ENCODE data around the gene PYGO2.

PYGO2 gene

DNA sequence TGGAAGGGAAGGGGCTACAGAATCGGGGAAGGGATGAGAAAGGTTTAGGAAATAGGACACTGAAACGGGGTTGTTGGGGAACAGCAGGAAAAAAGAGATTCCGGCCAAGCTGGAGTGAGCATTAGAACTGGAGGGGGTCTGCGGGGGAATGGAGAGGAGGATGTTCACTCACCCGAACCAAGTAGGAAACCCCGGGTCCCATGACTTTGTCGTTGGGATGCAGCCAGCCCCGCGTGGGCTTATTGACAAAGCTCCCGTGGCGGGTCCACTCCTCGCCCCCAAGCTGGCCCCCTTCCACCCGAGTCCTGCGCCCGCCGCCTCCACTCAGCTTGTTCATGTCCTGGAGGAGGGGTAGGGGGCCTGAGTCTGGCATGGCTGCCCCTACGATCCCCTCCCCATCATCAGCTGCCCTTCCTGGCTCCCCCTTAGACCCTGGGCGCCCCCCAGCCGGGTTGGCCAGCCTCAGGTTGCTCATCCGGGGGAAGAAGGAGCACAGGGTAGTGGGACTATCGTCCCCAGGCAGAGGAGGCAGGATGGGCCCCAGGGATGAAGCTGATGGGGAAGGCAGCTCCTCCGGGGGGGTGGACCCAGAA lies 8.4 kb upstream of the PYGO2 start:
- TF ChIP-seq, protein P1, sequence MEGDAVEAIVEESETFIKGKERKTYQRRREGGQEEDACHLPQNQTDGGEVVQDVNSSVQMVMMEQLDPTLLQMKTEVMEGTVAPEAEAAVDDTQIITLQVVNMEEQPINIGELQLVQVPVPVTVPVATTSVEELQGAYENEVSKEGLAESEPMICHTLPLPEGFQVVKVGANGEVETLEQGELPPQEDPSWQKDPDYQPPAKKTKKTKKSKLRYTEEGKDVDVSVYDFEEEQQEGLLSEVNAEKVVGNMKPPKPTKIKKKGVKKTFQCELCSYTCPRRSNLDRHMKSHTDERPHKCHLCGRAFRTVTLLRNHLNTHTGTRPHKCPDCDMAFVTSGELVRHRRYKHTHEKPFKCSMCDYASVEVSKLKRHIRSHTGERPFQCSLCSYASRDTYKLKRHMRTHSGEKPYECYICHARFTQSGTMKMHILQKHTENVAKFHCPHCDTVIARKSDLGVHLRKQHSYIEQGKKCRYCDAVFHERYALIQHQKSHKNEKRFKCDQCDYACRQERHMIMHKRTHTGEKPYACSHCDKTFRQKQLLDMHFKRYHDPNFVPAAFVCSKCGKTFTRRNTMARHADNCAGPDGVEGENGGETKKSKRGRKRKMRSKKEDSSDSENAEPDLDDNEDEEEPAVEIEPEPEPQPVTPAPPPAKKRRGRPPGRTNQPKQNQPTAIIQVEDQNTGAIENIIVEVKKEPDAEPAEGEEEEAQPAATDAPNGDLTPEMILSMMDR (IDR thresholded peaks at IDR 0.05; ENCODE audit: control insufficient read depth, extremely low read depth, insufficient read depth), result no peak
- H3K4me3 ChIP-seq (ENCODE audit: low read depth, low read length), result peak overlapping the region; percentile 59
- no peak for DNase-seq (ENCODE audit: low read depth)

DNA sequence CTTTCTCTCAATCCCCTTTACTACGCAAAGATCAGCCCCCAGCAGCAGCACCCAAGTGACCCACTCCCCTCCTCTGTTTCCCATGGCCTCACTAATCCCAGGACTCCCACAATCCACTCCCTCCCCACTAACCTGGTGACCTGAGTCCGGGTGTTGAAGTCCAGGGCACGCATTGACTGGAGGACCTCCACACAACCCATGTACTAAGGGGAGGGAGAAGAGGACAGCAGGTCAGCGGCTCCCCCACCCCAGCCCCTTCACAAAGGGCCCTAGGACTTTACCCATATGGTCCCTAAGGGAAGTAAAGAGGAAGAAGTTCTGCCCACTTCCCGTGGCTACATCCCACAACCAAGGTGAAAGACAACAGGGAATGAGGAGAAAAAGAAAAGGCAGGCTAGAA lies 7.7 kb upstream of the PYGO2 start:
- H3K4me3 ChIP-seq (ENCODE audit: low read depth, low read length), result peak overlapping the region; percentile 59
- DNase-seq (ENCODE audit: low read depth), result no peak
- TF ChIP-seq, protein P1 (IDR thresholded peaks at IDR 0.05; ENCODE audit: control insufficient read depth, extremely low read depth, insufficient read depth), result no peak

DNA sequence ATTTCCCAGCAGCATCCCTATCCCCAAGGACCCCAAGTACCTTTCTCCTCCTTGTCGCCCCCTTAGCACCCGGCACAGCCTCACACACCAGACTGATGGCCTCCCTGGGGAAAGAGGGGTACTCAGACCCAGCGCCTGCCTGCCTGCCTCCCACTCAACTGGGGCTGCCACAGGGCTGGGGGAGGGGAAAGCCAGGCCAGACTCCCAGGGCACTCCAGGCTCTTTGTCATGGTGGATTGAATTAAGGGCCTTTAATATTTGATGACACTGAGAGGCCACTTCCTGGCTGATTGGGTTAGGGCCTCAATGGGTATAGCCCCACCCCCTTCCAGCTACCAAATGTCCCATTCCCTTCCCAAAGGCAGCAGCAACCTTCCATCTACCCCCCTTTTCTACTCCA lies 7.1 kb upstream of the PYGO2 start:
- DNase-seq (ENCODE audit: low read depth), result no peak
- H3K4me3 ChIP-seq (ENCODE audit: low read depth, low read length), result peak overlapping the region; percentile 59
- TF ChIP-seq, protein P1 (IDR thresholded peaks at IDR 0.05; ENCODE audit: control insufficient read depth, extremely low read depth, insufficient read depth), result no peak

DNA sequence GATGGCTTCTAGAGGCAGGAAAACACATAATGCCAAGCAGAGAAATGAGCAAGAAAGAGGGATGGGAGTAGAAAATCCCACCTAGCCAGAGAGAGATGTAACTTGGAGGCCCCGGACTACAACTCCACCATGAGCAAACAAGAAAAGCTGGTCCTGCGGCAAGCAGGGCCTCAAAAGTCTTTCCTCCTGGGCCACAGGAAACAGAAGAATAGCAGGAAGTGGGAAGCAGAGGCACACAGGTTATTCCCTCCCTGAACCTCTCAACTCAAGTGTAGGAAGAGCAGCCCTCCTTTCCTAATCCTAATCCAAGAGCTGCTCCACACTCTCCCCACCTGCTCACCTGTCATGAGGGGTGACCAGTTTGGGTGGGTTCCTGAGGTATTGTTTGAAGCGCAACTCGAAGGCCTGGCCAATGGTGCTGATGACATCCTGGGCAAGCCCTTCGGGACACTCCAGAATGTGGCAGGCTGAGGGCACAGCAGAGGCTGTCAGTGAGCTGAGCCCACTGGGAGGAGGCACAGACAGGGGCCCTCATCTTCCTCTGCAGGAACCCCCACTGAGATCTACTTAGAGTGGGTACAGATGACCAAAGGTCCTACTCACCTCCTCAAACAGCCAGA lies 5.9 kb upstream of the PYGO2 start:
- DNase-seq (ENCODE audit: low read depth), result no peak
- no peak overlapping the region for H3K4me3 ChIP-seq (ENCODE audit: low read depth, low read length)
- TF ChIP-seq, protein P1 (IDR thresholded peaks at IDR 0.05; ENCODE audit: control insufficient read depth, extremely low read depth, insufficient read depth), result no peak

DNA sequence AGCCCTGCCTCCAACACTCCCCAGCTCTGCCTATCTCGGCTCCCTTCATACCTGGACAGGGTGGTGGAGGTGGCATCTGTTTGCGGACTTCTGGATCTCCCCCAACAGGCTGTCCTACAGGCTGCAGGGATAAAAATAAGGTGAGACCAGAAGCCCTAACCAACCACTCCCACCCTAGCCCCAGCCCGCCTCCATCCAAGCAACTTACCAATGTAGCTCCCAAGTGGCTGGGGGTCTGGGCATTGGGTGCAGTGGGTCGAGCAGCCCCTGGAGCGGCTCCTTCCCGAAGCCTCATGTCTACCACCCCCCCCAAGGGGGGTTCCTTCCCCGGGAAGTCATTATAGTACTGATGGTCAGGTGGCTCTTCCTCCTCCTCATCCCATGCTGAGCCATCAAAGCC lies 4.5 kb upstream of the PYGO2 start:
- DNase-seq (ENCODE audit: low read depth), result no peak
- no peak overlapping the region for H3K4me3 ChIP-seq (ENCODE audit: low read depth, low read length)
- TF ChIP-seq, protein P1 (IDR thresholded peaks at IDR 0.05; ENCODE audit: control insufficient read depth, extremely low read depth, insufficient read depth), result no peak

DNA sequence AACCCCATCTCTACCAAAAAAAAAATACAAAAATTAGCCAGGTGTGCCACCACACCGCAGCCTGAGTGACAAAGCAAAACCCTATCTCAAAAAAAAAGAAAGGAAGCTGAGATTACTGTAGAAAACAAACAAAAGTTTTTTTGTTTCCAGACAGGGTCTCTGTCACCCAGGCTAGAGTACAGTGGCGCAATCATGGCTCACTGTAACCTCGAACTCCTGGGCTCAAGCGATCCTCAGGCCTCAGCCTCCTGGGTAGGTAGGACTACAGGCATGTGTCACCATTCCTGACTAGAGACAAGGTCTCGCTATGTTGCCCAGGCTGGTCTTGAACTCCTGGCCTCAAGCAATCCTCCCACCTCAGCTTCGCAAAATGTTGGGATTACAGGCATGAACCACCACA lies 2.8 kb upstream of the PYGO2 start:
- H3K4me3 ChIP-seq (ENCODE audit: low read depth, low read length), result no peak overlapping the region
- TF ChIP-seq, protein P1 (IDR thresholded peaks at IDR 0.05; ENCODE audit: control insufficient read depth, extremely low read depth, insufficient read depth), result no peak
- DNase-seq (ENCODE audit: low read depth), result no peak

DNA sequence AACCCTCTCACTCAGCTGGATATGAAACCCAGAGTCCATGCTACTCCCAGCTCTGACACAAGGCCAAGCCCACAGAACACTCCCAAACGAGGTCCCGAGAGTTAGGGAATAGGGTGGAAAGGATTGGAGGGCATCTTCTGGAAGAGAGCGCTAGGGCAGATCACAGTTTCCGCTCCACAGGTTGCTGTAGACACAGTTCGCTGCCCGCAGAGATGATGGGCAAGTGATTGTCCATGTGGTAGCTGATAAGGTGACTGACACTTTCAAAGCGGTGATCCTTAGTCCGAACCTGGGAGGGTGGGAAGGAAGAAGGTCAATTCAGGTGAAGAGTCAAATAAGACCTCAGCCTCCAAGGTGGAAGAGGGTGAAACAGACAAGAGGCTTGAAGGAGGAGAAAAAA lies 2.1 kb upstream of the PYGO2 start:
- H3K4me3 ChIP-seq (ENCODE audit: low read depth, low read length), result no peak overlapping the region
- TF ChIP-seq, protein P1 (IDR thresholded peaks at IDR 0.05; ENCODE audit: control insufficient read depth, extremely low read depth, insufficient read depth), result no peak
- no peak for DNase-seq (ENCODE audit: low read depth)

Data from LNCaP clone FGC (cell line).